ENCODE results near the gene PPP2R1A. TPM values are rescaled to one million over a fixed set of nuclear protein-coding genes. Genes with fewer than 3 reads are reported as not detected.

Gene PPP2R1A
- total RNA-seq, 1 donor from 2014 or later = 307 TPM

DNA sequence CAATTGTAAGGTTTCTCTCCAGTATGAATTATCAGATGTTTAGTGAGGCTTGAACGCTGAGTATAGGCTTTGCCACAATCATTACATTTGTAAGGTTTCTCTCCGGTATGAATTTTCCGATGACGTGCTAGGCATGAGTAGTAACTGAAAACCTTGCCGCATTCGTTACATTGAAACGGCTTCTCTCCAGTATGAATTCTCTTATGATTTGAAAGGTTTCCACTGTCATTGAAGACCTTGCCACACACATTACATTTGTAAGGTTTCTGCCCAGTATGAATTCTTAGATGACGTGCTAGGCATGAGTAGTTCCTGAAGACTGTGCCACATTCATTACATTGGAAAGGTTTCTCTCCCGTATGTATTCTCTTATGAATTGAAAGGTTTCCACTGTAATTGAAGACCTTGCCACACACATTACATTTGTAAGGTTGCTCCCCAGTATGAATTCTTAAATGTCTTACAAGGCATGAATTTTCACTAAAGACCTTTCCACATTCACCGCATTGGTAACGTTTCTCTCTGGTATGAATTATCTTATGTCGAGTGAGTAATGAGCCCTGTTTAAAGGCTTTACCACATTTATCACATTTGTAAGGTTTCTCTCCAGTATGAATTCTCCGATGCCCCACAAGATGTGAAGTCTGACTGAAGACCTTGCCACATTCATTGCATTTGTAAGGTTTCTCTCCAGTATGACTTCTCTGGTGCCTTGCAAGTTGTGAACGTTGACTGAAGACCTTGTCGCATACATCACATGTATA, 34.1 kb upstream of the PPP2R1A start:
- Mint-ChIP-seq H3K27me3 (no peaks in the 10 kb centered on the region), H3K36me3 (ENCODE audit: insufficient read depth) (peaks cover 85% of the 10 kb centered on the region), H3K4me3 (ENCODE audit: low read depth) (no peak overlapping the region), H3K9me3 (ENCODE audit: low read depth) (peaks cover 69% of the 10 kb centered on the region), H3K27ac (no peak overlapping the region), H3K4me1 (ENCODE audit: low read depth) (no peaks in the 10 kb centered on the region)
- DNase-seq (ENCODE audit: low spot score, unreplicated experiment) = no peak
- no peak for TF ChIP-seq CTCF (IDR thresholded peaks at IDR 0.05; ENCODE audit: unreplicated experiment)

DNA sequence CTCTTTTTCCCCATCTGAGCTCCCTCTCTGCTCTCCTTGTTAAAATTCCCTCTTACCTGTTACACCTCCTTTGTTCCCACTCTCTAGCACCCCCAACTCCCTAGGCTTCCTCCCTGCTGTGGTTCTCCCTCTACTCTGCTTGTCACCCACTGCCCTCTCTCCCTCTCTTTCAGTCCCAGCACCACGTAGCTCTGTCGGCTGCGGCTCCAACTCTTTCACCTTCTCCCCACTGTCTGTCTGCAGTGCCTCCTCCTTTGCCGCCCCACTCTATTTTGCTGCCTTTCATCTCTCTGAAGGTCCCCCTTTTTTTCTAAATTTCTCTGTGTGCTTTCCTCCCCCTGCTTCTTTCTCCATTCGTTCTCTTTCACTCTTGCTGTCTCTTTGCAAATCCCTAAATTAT, 19.5 kb upstream of the PPP2R1A start:
- no peak for TF ChIP-seq CTCF (IDR thresholded peaks at IDR 0.05; ENCODE audit: unreplicated experiment)
- Mint-ChIP-seq H3K27ac (peak overlapping the region; percentile 97), H3K4me1 (ENCODE audit: low read depth) (peaks cover 16% of the 10 kb centered on the region), H3K4me3 (ENCODE audit: low read depth) (peak overlapping the region; percentile 93), H3K27me3 (no peaks in the 10 kb centered on the region), H3K36me3 (ENCODE audit: insufficient read depth) (peaks cover 21% of the 10 kb centered on the region), H3K9me3 (ENCODE audit: low read depth) (peaks cover 3% of the 10 kb centered on the region)
- DNase-seq (ENCODE audit: low spot score, unreplicated experiment) = no peak

- H3K4me3 Mint-ChIP-seq (ENCODE audit: low read depth) = peak overlapping the region; percentile 93
These were observed 19.0 kb upstream of the PPP2R1A start for GRCh38 chr19:52170863-52171320.

GRCh38 chr19:52171321-52172169, 18.3 kb upstream of the PPP2R1A start, which contains the start of gene ZNF836:
TSS of gene ZNF836 (minus strand) at chr19:52171621. CDS start at chr19:52168072, 3,549 bp downstream.
- peaks cover 18% of the 10 kb centered on the region for H3K36me3 Mint-ChIP-seq (ENCODE audit: insufficient read depth)
- peaks cover 22% of the 10 kb centered on the region for H3K4me1 Mint-ChIP-seq (ENCODE audit: low read depth)
- peak within 1 kb of the TSS; percentile 97 for H3K27ac Mint-ChIP-seq
- peak; percentile 72 for DNase-seq (ENCODE audit: low spot score, unreplicated experiment)
- H3K9me3 Mint-ChIP-seq (ENCODE audit: low read depth) = peaks cover 3% of the 10 kb centered on the region
- H3K4me3 Mint-ChIP-seq (ENCODE audit: low read depth) = peak within 1 kb of the TSS; percentile 93
- no peaks in the 10 kb centered on the region for H3K27me3 Mint-ChIP-seq
- no peak for TF ChIP-seq CTCF (IDR thresholded peaks at IDR 0.05; ENCODE audit: unreplicated experiment)

More at GRCh38 chr19:52170863-52171320, 19.0 kb upstream of the PPP2R1A start:
- peak; percentile 15 for DNase-seq (ENCODE audit: low spot score, unreplicated experiment)
- no peak for TF ChIP-seq CTCF (IDR thresholded peaks at IDR 0.05; ENCODE audit: unreplicated experiment)
- Mint-ChIP-seq H3K4me1 (ENCODE audit: low read depth) (peaks cover 19% of the 10 kb centered on the region), H3K27me3 (no peaks in the 10 kb centered on the region), H3K9me3 (ENCODE audit: low read depth) (peaks cover 3% of the 10 kb centered on the region), H3K27ac (peak overlapping the region; percentile 97), H3K36me3 (ENCODE audit: insufficient read depth) (peaks cover 18% of the 10 kb centered on the region)

DNA sequence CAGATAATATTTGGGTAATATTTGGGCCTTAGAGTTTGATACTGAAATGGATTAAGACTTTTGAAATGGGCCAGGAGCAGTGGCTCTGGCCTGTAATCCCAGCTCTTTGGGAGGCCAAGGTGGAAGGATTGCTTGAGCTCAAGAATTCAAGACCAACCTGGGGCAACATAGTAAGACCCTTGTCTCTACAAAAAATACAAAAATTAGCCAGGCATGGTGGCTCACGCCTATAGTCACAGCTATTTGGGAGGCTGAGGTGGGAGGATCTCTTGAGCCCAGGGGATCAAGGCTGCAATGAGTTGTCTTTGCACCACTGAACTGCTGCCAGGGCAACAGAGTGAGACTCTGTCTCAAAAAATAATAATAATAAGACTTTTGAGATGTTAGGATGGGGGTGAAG, 17.5 kb upstream of the PPP2R1A start:
- no peak for DNase-seq (ENCODE audit: low spot score, unreplicated experiment)
- no peaks in the 10 kb centered on the region for H3K27me3 Mint-ChIP-seq
- peak overlapping the region; percentile 97 for H3K27ac Mint-ChIP-seq
- peak overlapping the region; percentile 93 for H3K4me3 Mint-ChIP-seq (ENCODE audit: low read depth)
- peaks cover 28% of the 10 kb centered on the region for H3K4me1 Mint-ChIP-seq (ENCODE audit: low read depth)
- no peak for TF ChIP-seq CTCF (IDR thresholded peaks at IDR 0.05; ENCODE audit: unreplicated experiment)
- H3K9me3 Mint-ChIP-seq (ENCODE audit: low read depth) = peaks cover 3% of the 10 kb centered on the region
- H3K36me3 Mint-ChIP-seq (ENCODE audit: insufficient read depth) = peaks cover 17% of the 10 kb centered on the region
